ENCODE data around the gene GOSR2. TPM values are rescaled to one million over a fixed set of nuclear protein-coding genes. Genes with fewer than 3 reads are reported as not detected.

Gene GOSR2
- total and polyA plus RNA-seq, 2 of the 8 experiments (the other 6 are each of a cell fraction or from before 2014, with no cell fraction given), result 28.2 to 36.2 TPM

- Histone ChIP-seq H3K23ac (ENCODE audit: insufficient read length) (no peak overlapping the region), H3K56ac (replicated peaks; ENCODE audit: insufficient read length, low read depth, low read length) (no peak overlapping the region), H3K14ac (ENCODE audit: insufficient read length) (no peak overlapping the region), H2BK12ac (ENCODE audit: low read depth, low read length) (no peak overlapping the region), H4K5ac (ENCODE audit: insufficient read length, low read depth, low read length) (no peak overlapping the region), H3K27ac (ENCODE audit: low read depth, low read length) (no peak overlapping the region), H3K79me2 (ENCODE audit: control insufficient read depth in 1 of 2, insufficient read depth in 2 of 2, low read length in 2 of 2) (no peaks in the 10 kb centered on the region), H2AFZ (ENCODE audit: low read length) (no peak overlapping the region), H2BK20ac (ENCODE audit: low read length) (no peak overlapping the region), H2BK5ac (ENCODE audit: low read depth, low read length) (no peak overlapping the region; the same call in 1 of the 2 replicates), H3K36me3 (ENCODE audit: control insufficient read depth in 2 of 4, insufficient read depth in 4 of 4, low read length in 3 of 4) (peaks cover 19 to 35% (median 25%) of the 10 kb centered on the region in 4 experiments; a peak in 7 of 8 replicates), H3K23me2 (ENCODE audit: low read depth, low read length) (no peaks in the 10 kb centered on the region), H3K9ac (replicated peaks in 1 of 4; ENCODE audit: extremely low read depth in 1 of 4, low read depth in 3 of 4, low read length in 3 of 4) (no peak overlapping the region), H3K4ac (replicated peaks; ENCODE audit: insufficient read length, low read depth, low read length) (no peak overlapping the region), H3K4me3 (ENCODE audit: extremely low read depth in 1 of 4, insufficient read depth in 2 of 4, low read depth in 3 of 4, low read length in 4 of 4) (no peak overlapping the region), H2BK15ac (ENCODE audit: low read length) (no peak overlapping the region), H2BK120ac (replicated peaks; ENCODE audit: low read depth, low read length) (no peak overlapping the region), H3K18ac (ENCODE audit: extremely low read depth, low read length) (no peak overlapping the region; the same call in 1 of the 2 replicates), H2AK5ac (ENCODE audit: low read depth, low read length) (no peak overlapping the region), H3K9me3 (ENCODE audit: insufficient read depth in 2 of 2, low read depth in 1 of 2, low read length in 1 of 2) (no peaks in the 10 kb centered on the region), H3K79me1 (ENCODE audit: low read depth, low read length) (no peaks in the 10 kb centered on the region), H3K4me2 (ENCODE audit: insufficient read depth in 1 of 2, low read depth in 2 of 2, low read length in 2 of 2) (no peak overlapping the region), H4K8ac (ENCODE audit: extremely low read depth, insufficient read depth, low read length) (no peak overlapping the region), H4K20me1 (replicated peaks in 1 of 2; ENCODE audit: control insufficient read depth in 1 of 2, insufficient read depth in 2 of 2, low read length in 2 of 2) (no peaks in the 10 kb centered on the region), H3K4me1 (replicated peaks in 1 of 4; ENCODE audit: control insufficient read depth in 3 of 4, insufficient read depth in 4 of 4, low read length in 3 of 4) (peaks cover 6 to 16% (median 9%) of the 10 kb centered on the region in 4 experiments), H3K27me3 (replicated peaks in 1 of 4; ENCODE audit: control insufficient read depth in 3 of 4, extremely low read depth in 1 of 4, insufficient read depth in 3 of 4, low read length in 3 of 4) (no peaks in the 10 kb centered on the region), H4K91ac (replicated peaks; ENCODE audit: insufficient read length, low read length) (no peak overlapping the region)
- ChIA-PET POLR2A (ENCODE audit: partially characterized antibody) (no interaction called here), CTCF (ENCODE audit: partially characterized antibody) (interaction anchor here (0.6 to 10.0 kb wide), 39 partner anchors 8 to 702 kb away, joined by 3 to 154 read pairs (median 8); partner anchors contain the start of gene RPRML)
- peak; percentile 45 for FAIRE-seq
- DNase-seq (ENCODE audit: low read depth in 1 of 2, low spot score in 2 of 2), result peak; percentile 56 to 89
- 49% methylated on average over 7 of the region's 7 CpGs; no CpG with 5 or more reads in 1 of the 2 experiments for WGBS, 2 experiments (ENCODE audit: extremely low coverage in 1 of 2, insufficient coverage in 1 of 2, insufficient read length in 1 of 2, insufficient replicate concordance in 2 of 2, low coverage in 1 of 2, low lambda C conversion rate in 2 of 2, missing lambda C conversion rate in 1 of 2)
- TF ChIP-seq HDAC2 (IDR thresholded peaks at IDR 0.05; ENCODE audit: borderline replicate concordance in 1 of 2, low read depth in 2 of 2, low read length in 2 of 2), result no peak
- no peak for TF ChIP-seq EGR1 (IDR thresholded peaks at IDR 0.05; ENCODE audit: borderline replicate concordance, low read depth, low read length)
- TF ChIP-seq POLR2A (IDR thresholded peaks at IDR 0.05; ENCODE audit: control extremely low read depth in 1 of 2, low read depth in 2 of 2, low read length in 2 of 2), result no peak
- TF ChIP-seq SP2 (IDR thresholded peaks at IDR 0.05; ENCODE audit: low read length), result no peak
- TF ChIP-seq RFX5 (IDR thresholded peaks at IDR 0.05; ENCODE audit: borderline replicate concordance, low read depth, low read length), result no peak
- TF ChIP-seq CEBPB (IDR thresholded peaks at IDR 0.05; ENCODE audit: low read depth, low read length), result peak; percentile 78
- TF ChIP-seq CBX8 (IDR thresholded peaks at IDR 0.05; ENCODE audit: borderline replicate concordance, low read depth, low read length), result no peak
- no peak for TF ChIP-seq GTF2F1 (IDR thresholded peaks at IDR 0.05; ENCODE audit: borderline replicate concordance, low read depth, low read length)
- peak; percentile 90 to 98 (median 90) for TF ChIP-seq CTCF (IDR thresholded peaks at IDR 0.05; ENCODE audit: control extremely low read depth in 1 of 3, insufficient read depth in 1 of 3, low read depth in 1 of 3, low read length in 3 of 3)
- no peak for TF ChIP-seq EP300 (IDR thresholded peaks at IDR 0.05; ENCODE audit: borderline replicate concordance in 1 of 2, low read depth in 2 of 2, low read length in 2 of 2)
Observed at GRCh38 chr17:46940692-46941404, 17.9 kb downstream of the GOSR2 start.
